B cell (primary cell): ENCODE results near the gene OS9. TPM values are rescaled to one million over a fixed set of nuclear protein-coding genes. Genes with fewer than 3 reads are reported as not detected.

ENCODE experiments used
- ATAC-seq: fragments of 200-7000 bp; cut with Tn5 transposase; one replicate; pipeline ENCODE4 v1.10.0; 2021; ENCODE audit warnings: low read depth, mild to moderate bottlenecking, moderate number of reproducible peaks, moderate library complexity
- CTCF ChIA-PET: fragments of 350-600 bp; sonication (Branson Sonifier 250); formaldehyde crosslinking; loops from one replicate; lab custom pipeline; 2021; ENCODE audit warnings: antibody characterized with exemption, inconsistent platforms; lab: Charles Lee
- POLR2A ChIA-PET: fragments of 350-600 bp; sonication (Branson Sonifier 250); formaldehyde crosslinking; loops from one replicate; lab custom pipeline; 2021; ENCODE audit warnings: antibody characterized with exemption; lab: Charles Lee
- DNase-seq: peaks from one replicate; pipeline ENCODE4 v3.0.0; 2013
- H2AFZ ChIP-seq: 2 replicates; pipeline ENCODE4 v1.6.1; 2012; ENCODE audit warnings: mild to moderate bottlenecking, low read depth, low read length; ENCODE audit not compliant: insufficient read depth, poor library complexity, severe bottlenecking
- H3K27ac ChIP-seq, 2 donors: 1 replicate in 1 of 2; 2 replicates in 1 of 2; pipeline ENCODE4 v1.5.1; 2012 to 2013; ENCODE audit warnings: low read length in 2 of 2, mild to moderate bottlenecking in 2 of 2, moderate library complexity in 1 of 2
- H3K27me3 ChIP-seq, 4 experiments: fragments of 200-600 bp in 1 of 4; sonication (generic) in 1 of 4; replicated peaks in 1 of 4; 1 replicate in 2 of 4; 2 replicates in 2 of 4; pipeline versions ENCODE4 v1.6.1 to v1.7.0; 2013 to 2016; ENCODE audit warnings: low read length in 3 of 4, mild to moderate bottlenecking in 2 of 4, mixed read lengths in 1 of 4, moderate library complexity in 1 of 4; ENCODE audit not compliant: insufficient read depth in 4 of 4, control insufficient read depth in 3 of 4; ENCODE audit errors: control extremely low read depth in 1 of 4
- H3K36me3 ChIP-seq, 2 experiments: replicated peaks in 1 of 2; 1 replicate in 1 of 2; 2 replicates in 1 of 2; pipeline versions ENCODE4 v1.6.1 to v1.7.1; 2013; ENCODE audit warnings: low read length in 1 of 2; ENCODE audit not compliant: insufficient read depth in 2 of 2, control insufficient read depth in 1 of 2; ENCODE audit errors: control extremely low read depth in 1 of 2, extremely low read depth in 1 of 2
- H3K4me1 ChIP-seq, 2 donors: fragments of 200-600 bp in 1 of 2; sonication (generic) in 1 of 2; 1 replicate in 1 of 2; 2 replicates in 1 of 2; pipeline versions ENCODE4 v1.5.1 to v1.6.1; 2013 to 2017; ENCODE audit warnings: low read length in 2 of 2; ENCODE audit not compliant: control insufficient read depth in 2 of 2, insufficient read depth in 2 of 2
- H3K4me2 ChIP-seq: replicated peaks from 2 replicates; pipeline ENCODE3; 2012; ENCODE audit warnings: mild to moderate bottlenecking, low read depth, low read length; ENCODE audit not compliant: poor library complexity, severe bottlenecking
- H3K4me3 ChIP-seq, 5 experiments: fragments of 200-600 bp in 1 of 5; sonication (generic) in 1 of 5; 1 replicate in 3 of 5; 2 replicates in 2 of 5; pipeline versions ENCODE4 v1.5.1 to v1.7.0; 2011 to 2016; ENCODE audit warnings: low read length in 4 of 5, mild to moderate bottlenecking in 4 of 5, low read depth in 2 of 5, control low read depth in 1 of 5, moderate library complexity in 1 of 5; ENCODE audit not compliant: insufficient read depth in 1 of 5; ENCODE audit errors: control extremely low read depth in 1 of 5, extremely low read depth in 1 of 5
- H3K79me2 ChIP-seq: fragments of 200-600 bp; sonication (generic); one replicate; pipeline ENCODE4 v1.6.0; 2016; ENCODE audit warnings: low read length; ENCODE audit not compliant: control insufficient read depth, insufficient read depth
- H3K9ac ChIP-seq: fragments of 200-600 bp; sonication (generic); 2 replicates; pipeline ENCODE4 v1.6.1; 2017; ENCODE audit warnings: mild to moderate bottlenecking, low read length, moderate library complexity
- H3K9me3 ChIP-seq, 3 donors: one replicate each; pipeline versions ENCODE4 v1.6.1 to v1.7.1; 2013; ENCODE audit warnings: low read length in 2 of 3; ENCODE audit not compliant: control insufficient read depth in 2 of 3, insufficient read depth in 1 of 3; ENCODE audit errors: control extremely low read depth in 1 of 3
- H4K20me1 ChIP-seq: 2 replicates; pipeline ENCODE4 v1.6.0; 2012; ENCODE audit warnings: mild to moderate bottlenecking, low read length; ENCODE audit not compliant: insufficient read depth, control insufficient read depth, poor library complexity, severe bottlenecking
- H3K27ac Mint-ChIP-seq: one replicate; pipeline ENCODE4 v1.8.0; 2021; ENCODE audit warnings: mixed read lengths
- H3K27me3 Mint-ChIP-seq: one replicate; pipeline ENCODE4 v1.8.0; 2021; ENCODE audit warnings: mixed read lengths
- H3K4me1 Mint-ChIP-seq: one replicate; pipeline ENCODE4 v1.8.0; 2021; ENCODE audit warnings: mixed read lengths
- H3K4me3 Mint-ChIP-seq: one replicate; pipeline ENCODE4 v1.8.0; 2021; ENCODE audit warnings: mixed read lengths
- H3K9me3 Mint-ChIP-seq: one replicate; pipeline ENCODE4 v1.8.0; 2022; ENCODE audit warnings: mixed read lengths; ENCODE audit not compliant: insufficient read depth
- EZH2 ChIP-seq: IDR thresholded peaks from 2 replicates; pipeline ENCODE4 v1.6.1; 2012; ENCODE audit warnings: borderline replicate concordance, low read depth, mild to moderate bottlenecking, moderate library complexity, low read length; ENCODE audit not compliant: insufficient read depth, poor library complexity, severe bottlenecking
- WGBS: methylation state at CpG from one replicate; pipeline ENCODE4 v1.1.5; 2013; ENCODE audit warnings: missing lambda C conversion rate; ENCODE audit not compliant: insufficient coverage; 5-methylcytosine and 5-hydroxymethylcytosine counted together
- intact Hi-C: fragments of 100-400 bp; cut with micrococcal nuclease; formaldehyde crosslinking; loops from one replicate; pipeline ENCODE4 v1.10.0; 2022
- polyA plus RNA-seq: library from polyadenylated mRNA; depleted of rRNA; stranded (reverse); fragments of >200 nt; gene quantifications from 2 replicates; pipeline ENCODE4 v1.2.3, GENCODE V29; 2012
- total RNA-seq, 2 donors: library from RNA; stranded (reverse); fragments of 120-200 nt in 1 of 2; gene quantifications; 1 replicate in 1 of 2; 2 replicates in 1 of 2; pipeline versions ENCODE4 v1.2.3 to v1.2.4, GENCODE V29; 2013 to 2022
- TF ChIP-seq, protein P1 (sequence below): fragments of 200-600 bp; IDR thresholded peaks from one replicate; pipeline ENCODE4 v1.8.0; 2022; ENCODE audit warnings: antibody characterized with exemption, mild to moderate bottlenecking

The OS9 gene
- total and polyA plus RNA-seq, 2 donors (not counting 1 experiment from before 2014, with no cell fraction given): 182 to 234 TPM

DNA sequence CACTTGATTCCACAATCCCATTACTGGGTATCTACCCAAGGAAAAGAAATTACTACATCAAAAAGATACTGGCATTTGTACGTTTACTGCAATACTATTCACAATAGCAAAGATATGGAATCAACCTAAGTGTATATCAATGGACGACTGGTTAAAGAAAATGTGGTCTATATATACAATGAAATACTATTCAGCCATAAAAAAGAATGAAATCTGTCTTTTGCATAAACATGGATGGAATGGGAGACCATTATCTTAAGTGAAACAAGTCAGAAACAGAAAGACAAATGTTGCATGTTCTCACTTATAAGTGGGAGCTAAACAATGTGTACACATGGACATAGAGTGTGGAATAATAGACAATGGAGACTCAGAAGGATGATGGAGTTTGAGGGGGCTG, 5.0 kb upstream of the OS9 start:
- intact Hi-C loops: no loop called here
- Mint-ChIP-seq H3K4me1 (no peaks in the 10 kb centered on the region), H3K9me3 (no peaks in the 10 kb centered on the region), H3K27ac (no peak overlapping the region), H3K4me3 (no peak overlapping the region), H3K27me3 (peaks cover 51% of the 10 kb centered on the region)
- Histone ChIP-seq H3K4me3 (no peak overlapping the region), H3K79me2 (no peaks in the 10 kb centered on the region), H3K27me3 (peaks cover 0 to 26% (median 12%) of the 10 kb centered on the region in 4 experiments), H3K27ac (no peak overlapping the region), H2AFZ (no peak overlapping the region), H3K9me3 (peaks cover 0 to 1% (median 0%) of the 10 kb centered on the region in 3 donors), H3K4me1 (peaks cover 5% of the 10 kb centered on the region in 2 donors), H3K4me2 (no peak overlapping the region), H3K36me3 (no peaks in the 10 kb centered on the region), H3K9ac (no peak overlapping the region), H4K20me1 (no peaks in the 10 kb centered on the region)
- no peak for DNase-seq
- ChIA-PET POLR2A (interaction anchor here (0.6 kb wide), 1 partner anchor 61 kb away, joined by 5 read pairs; no protein-coding TSS in a partner anchor), CTCF (no interaction called here)
- ATAC-seq: no peak
- no CpG with 5 or more reads among the region's 2 CpGs for WGBS
- TF ChIP-seq, protein P1, sequence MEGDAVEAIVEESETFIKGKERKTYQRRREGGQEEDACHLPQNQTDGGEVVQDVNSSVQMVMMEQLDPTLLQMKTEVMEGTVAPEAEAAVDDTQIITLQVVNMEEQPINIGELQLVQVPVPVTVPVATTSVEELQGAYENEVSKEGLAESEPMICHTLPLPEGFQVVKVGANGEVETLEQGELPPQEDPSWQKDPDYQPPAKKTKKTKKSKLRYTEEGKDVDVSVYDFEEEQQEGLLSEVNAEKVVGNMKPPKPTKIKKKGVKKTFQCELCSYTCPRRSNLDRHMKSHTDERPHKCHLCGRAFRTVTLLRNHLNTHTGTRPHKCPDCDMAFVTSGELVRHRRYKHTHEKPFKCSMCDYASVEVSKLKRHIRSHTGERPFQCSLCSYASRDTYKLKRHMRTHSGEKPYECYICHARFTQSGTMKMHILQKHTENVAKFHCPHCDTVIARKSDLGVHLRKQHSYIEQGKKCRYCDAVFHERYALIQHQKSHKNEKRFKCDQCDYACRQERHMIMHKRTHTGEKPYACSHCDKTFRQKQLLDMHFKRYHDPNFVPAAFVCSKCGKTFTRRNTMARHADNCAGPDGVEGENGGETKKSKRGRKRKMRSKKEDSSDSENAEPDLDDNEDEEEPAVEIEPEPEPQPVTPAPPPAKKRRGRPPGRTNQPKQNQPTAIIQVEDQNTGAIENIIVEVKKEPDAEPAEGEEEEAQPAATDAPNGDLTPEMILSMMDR: no peak
- no peak for TF ChIP-seq EZH2

DNA sequence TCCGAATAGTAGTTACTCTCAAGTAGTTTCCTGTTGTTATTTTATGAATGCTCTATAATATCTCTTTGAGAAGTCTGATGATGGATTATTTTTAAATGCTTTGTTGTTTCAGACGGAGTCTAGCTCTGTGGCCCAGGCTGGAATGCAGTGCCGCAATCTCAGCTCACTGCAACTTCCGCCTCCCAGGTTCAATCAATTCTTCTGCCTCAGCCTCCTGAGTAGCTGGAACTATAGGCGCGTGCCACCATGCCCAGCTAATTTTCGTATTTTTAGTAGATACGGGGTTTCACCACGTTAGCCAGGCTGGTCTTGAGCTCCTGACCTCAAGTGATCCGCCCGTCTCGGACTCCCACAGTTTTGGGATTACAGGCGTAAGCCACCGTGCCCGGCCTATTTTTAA, 1.4 kb upstream of the OS9 start:
- WGBS: 98% methylated on average over 11 of the region's 15 CpGs
- intact Hi-C loops: loop anchor here (5.0 kb wide), 2 partner anchors 60 to 245 kb away; partner anchors contain the start of gene B4GALNT1
- no peak overlapping the region for H3K27ac ChIP-seq
- H3K36me3 ChIP-seq: peaks cover 5 to 25% of the 10 kb centered on the region in 2 experiments
- H4K20me1 ChIP-seq: peaks cover 15% of the 10 kb centered on the region
- no peak overlapping the region for H3K4me3 Mint-ChIP-seq
- H2AFZ ChIP-seq: no peak overlapping the region
- peaks cover 23% of the 10 kb centered on the region for H3K79me2 ChIP-seq
- H3K9ac ChIP-seq: no peak overlapping the region
- H3K27me3 ChIP-seq: peaks cover 0 to 8% (median 5%) of the 10 kb centered on the region in 4 experiments
- no peak overlapping the region for H3K27ac Mint-ChIP-seq
- ATAC-seq (no peak), DNase-seq (no peak)
- no peak for TF ChIP-seq EZH2
- TF ChIP-seq, protein P1: no peak
- POLR2A ChIA-PET: interaction anchor here (0.6 to 0.7 kb wide), 2 partner anchors 49 to 51 kb away, joined by 3 read pairs; no protein-coding TSS in a partner anchor
- CTCF ChIA-PET: interaction anchor here (0.7 to 2.7 kb wide), 7 partner anchors 12 to 111 kb away, joined by 3 to 9 read pairs (median 4); no protein-coding TSS in a partner anchor
- no peaks in the 10 kb centered on the region for H3K9me3 ChIP-seq
- H3K27me3 Mint-ChIP-seq: peaks cover 22% of the 10 kb centered on the region
- H3K4me1 Mint-ChIP-seq: peaks cover 6% of the 10 kb centered on the region
- H3K9me3 Mint-ChIP-seq: no peaks in the 10 kb centered on the region
- no peak overlapping the region for H3K4me3 ChIP-seq
- H3K4me1 ChIP-seq: peaks cover 13 to 17% of the 10 kb centered on the region in 2 donors
- no peak overlapping the region for H3K4me2 ChIP-seq
